Stimulated activated CD4-positive, alpha-beta T cell treated with anti-CD3 and anti-CD28 coated beads, TNF-alpha, amount 100 ng/mL, for 1 hour (primary cell): ENCODE results near the gene WNT9B.

Experiments used
- DNase-seq, 3 donors: peaks; one replicate each; pipeline ENCODE4 v3.0.0-alpha.2; 2020; ENCODE audit warnings: low read depth in 3 of 3, low spot score in 1 of 3

Gene WNT9B

GRCh38 chr17:46879101-46879500 lies 27.7 kb downstream of the WNT9B start:
- DNase-seq: no peak

- no peak for DNase-seq
Observed at GRCh38 chr17:46881015-46881414, 29.6 kb downstream of the WNT9B start.

- no peak for DNase-seq
Observed at GRCh38 chr17:46882666-46883065, 31.3 kb downstream of the WNT9B start.

- no peak for DNase-seq
Observed at GRCh38 chr17:46883871-46884520, 32.6 kb downstream of the WNT9B start.

- DNase-seq: no peak
Observed at GRCh38 chr17:46884552-46884951, 33.2 kb downstream of the WNT9B start.

GRCh38 chr17:46885415-46886309 lies 34.3 kb downstream of the WNT9B start:
- DNase-seq: no peak

GRCh38 chr17:46886310-46886663 lies 34.9 kb downstream of the WNT9B start:
- no peak for DNase-seq

GRCh38 chr17:46887717-46888116 lies 36.3 kb downstream of the WNT9B start:
- DNase-seq: no peak

- no peak for DNase-seq
Observed at GRCh38 chr17:46888727-46889126, 37.3 kb downstream of the WNT9B start.

GRCh38 chr17:46889519-46889918 lies 38.1 kb downstream of the WNT9B start:
- no peak for DNase-seq

GRCh38 chr17:46889992-46890564 lies 38.7 kb downstream of the WNT9B start:
- no peak for DNase-seq

GRCh38 chr17:46890638-46891037 lies 39.3 kb downstream of the WNT9B start:
- no peak for DNase-seq

- DNase-seq: no peak
Observed at GRCh38 chr17:46892192-46892703, 40.9 kb downstream of the WNT9B start.

GRCh38 chr17:46894024-46894423 lies 42.6 kb downstream of the WNT9B start:
- no peak for DNase-seq

GRCh38 chr17:46894476-46895151 lies 43.2 kb downstream of the WNT9B start:
- DNase-seq: no peak

GRCh38 chr17:46895171-46895570 lies 43.8 kb downstream of the WNT9B start:
- no peak for DNase-seq

GRCh38 chr17:46896991-46897390 lies 45.6 kb downstream of the WNT9B start:
- DNase-seq: no peak

- no peak for DNase-seq
Observed at GRCh38 chr17:46898364-46898763, 47.0 kb downstream of the WNT9B start.

- DNase-seq: no peak
Observed at GRCh38 chr17:46898860-46899259, 47.5 kb downstream of the WNT9B start.

- DNase-seq: no peak
Observed at GRCh38 chr17:46901291-46901690, 49.9 kb downstream of the WNT9B start.
